Measurements from ENCODE around the gene MAMSTR.

- TF ChIP-seq CTCF (IDR thresholded peaks at IDR 0.05) (no peak), POLR2AphosphoS5 (IDR thresholded peaks at IDR 0.05; ENCODE audit: insufficient read depth in 1 of 2, low read depth in 1 of 2) (no peak), POLR2A (IDR thresholded peaks at IDR 0.05) (no peak)
These were observed 48.0 kb downstream of the MAMSTR start for GRCh38 chr19:48671446-48671995.
